ENCODE data around the gene ABRACL. TPM values are rescaled to one million over a fixed set of nuclear protein-coding genes. Genes with fewer than 3 reads are reported as not detected.

ABRACL gene
- total and polyA plus RNA-seq, 2 of the 4 experiments (the other 2 are of a cell fraction): 16.0 to 27.9 TPM

- Histone ChIP-seq H4K5ac (ENCODE audit: low read depth, low read length) (no peak overlapping the region), H2BK20ac (ENCODE audit: low read depth, low read length) (no peak overlapping the region), H2BK5ac (ENCODE audit: low read depth, low read length, poor library complexity, severe bottlenecking) (no peak overlapping the region), H2AK9ac (replicated peaks; ENCODE audit: low read depth, low read length, poor library complexity) (no peak overlapping the region), H2BK120ac (ENCODE audit: low read depth, low read length) (no peak overlapping the region), H3K79me1 (ENCODE audit: low read depth in 1 of 2, low read length in 2 of 2) (no peaks in the 10 kb centered on the region), H2AFZ (replicated peaks; ENCODE audit: low read length, poor library complexity) (no peak overlapping the region), H3K9me1 (ENCODE audit: insufficient read depth, low read length) (no peaks in the 10 kb centered on the region), H3K4me1 (ENCODE audit: control insufficient read depth, insufficient read depth, low read length) (no peaks in the 10 kb centered on the region), H4K8ac (ENCODE audit: low read depth in 2 of 2, low read length in 2 of 2) (no peak overlapping the region), H3K27me3 (ENCODE audit: control insufficient read depth, insufficient read depth, low read length) (peaks cover 3% of the 10 kb centered on the region; the same call in 1 of the 2 replicates), H3K9me3 (ENCODE audit: control insufficient read depth, insufficient read depth, low read length) (no peaks in the 10 kb centered on the region), H4K20me1 (ENCODE audit: insufficient read depth, low read length) (no peaks in the 10 kb centered on the region), H3K27ac (ENCODE audit: insufficient read depth, low read length) (no peak overlapping the region), H3K9ac (ENCODE audit: low read depth, low read length) (no peak overlapping the region), H3K4me3 (ENCODE audit: insufficient read depth, low read depth, low read length) (no peak overlapping the region), H3K56ac (ENCODE audit: extremely low read depth, insufficient read depth, low read length) (no peak overlapping the region), H3K4ac (ENCODE audit: low read depth, low read length) (no peak overlapping the region), H3K4me2 (ENCODE audit: low read depth, low read length) (no peak overlapping the region), H2BK15ac (ENCODE audit: low read depth, low read length) (no peak overlapping the region), H3K18ac (ENCODE audit: low read depth, low read length) (no peak overlapping the region), H3K14ac (replicated peaks; ENCODE audit: low read depth, low read length) (no peak overlapping the region), H2AK5ac (ENCODE audit: low read depth, low read length) (no peak overlapping the region), H4K91ac (ENCODE audit: insufficient read depth, low read depth, low read length) (no peak overlapping the region), H3K23ac (ENCODE audit: low read depth, low read length) (no peak overlapping the region), H3K36me3 (ENCODE audit: control insufficient read depth, insufficient read depth, low read length) (no peaks in the 10 kb centered on the region)
- no peak for ATAC-seq (ENCODE audit: low read depth)
- in situ Hi-C loops (cut with MboI; ENCODE audit: low sequenced_read_pairs): no loop called here
- ChIA-PET CTCF (no interaction called here), POLR2A (ENCODE audit: unreplicated experiment) (no interaction called here)
- dilution Hi-C loops (cut with HindIII; ENCODE audit: low sequenced_read_pairs, unreplicated experiment): no loop called here
- TF ChIP-seq RAD21 (IDR thresholded peaks at IDR 0.05; ENCODE audit: low read length) (no peak), CEBPB (IDR thresholded peaks at IDR 0.05; ENCODE audit: low read depth, low read length) (peak; percentile 84), SMC3 (IDR thresholded peaks at IDR 0.05; ENCODE audit: low read depth, low read length) (no peak), POLR2A (IDR thresholded peaks at IDR 0.05; ENCODE audit: low read depth, low read length) (no peak)
- TF ChIP-seq, protein P1, sequence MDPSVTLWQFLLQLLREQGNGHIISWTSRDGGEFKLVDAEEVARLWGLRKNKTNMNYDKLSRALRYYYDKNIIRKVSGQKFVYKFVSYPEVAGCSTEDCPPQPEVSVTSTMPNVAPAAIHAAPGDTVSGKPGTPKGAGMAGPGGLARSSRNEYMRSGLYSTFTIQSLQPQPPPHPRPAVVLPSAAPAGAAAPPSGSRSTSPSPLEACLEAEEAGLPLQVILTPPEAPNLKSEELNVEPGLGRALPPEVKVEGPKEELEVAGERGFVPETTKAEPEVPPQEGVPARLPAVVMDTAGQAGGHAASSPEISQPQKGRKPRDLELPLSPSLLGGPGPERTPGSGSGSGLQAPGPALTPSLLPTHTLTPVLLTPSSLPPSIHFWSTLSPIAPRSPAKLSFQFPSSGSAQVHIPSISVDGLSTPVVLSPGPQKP (IDR thresholded peaks at IDR 0.05; ENCODE audit: borderline replicate concordance, low read depth, low read length): no peak
- intact Hi-C loops (cut with micrococcal nuclease): no loop called here
- WGBS, 2 experiments (ENCODE audit: extremely low coverage in 2 of 2, insufficient read length in 1 of 2): 100% methylated on average over 2 of the region's 2 CpGs; no CpG with 5 or more reads in 1 of the 2 experiments
- no TSS peak for BruUV-seq (replicated peaks)
- DNase-seq: no peak
Measured at GRCh38 chr6:139019722-139020121, 8.8 kb upstream of the ABRACL start.

Data from IMR-90 (cell line).